ENCODE data around the gene EEF1AKMT2. TPM values are rescaled to one million over a fixed set of nuclear protein-coding genes. Genes with fewer than 3 reads are reported as not detected.

The EEF1AKMT2 gene
- total RNA-seq, 1 experiment from 2014 or later = 18.4 TPM

GRCh38 chr10:124724279-124725027, 67.2 kb downstream of the EEF1AKMT2 start:
- POLR2A ChIA-PET (ENCODE audit: unreplicated experiment) = no interaction called here
- intact Hi-C loops (cut with micrococcal nuclease; ENCODE audit: unreplicated experiment) = no loop called here
- Histone ChIP-seq H2AFZ (no peak overlapping the region), H3K4me1 (replicated peaks; ENCODE audit: insufficient read depth) (no peaks in the 10 kb centered on the region), H3K4me3 (no peak overlapping the region), H3K79me2 (ENCODE audit: low read depth) (no peaks in the 10 kb centered on the region), H3K4me2 (no peak overlapping the region), H3K27me3 (ENCODE audit: insufficient read depth, low read depth) (no peaks in the 10 kb centered on the region), H3K36me3 (ENCODE audit: low read depth) (no peaks in the 10 kb centered on the region), H3K9me3 (ENCODE audit: insufficient read depth, low read depth) (no peaks in the 10 kb centered on the region), H3F3A (ENCODE audit: insufficient read depth, low read depth) (no peaks in the 10 kb centered on the region), H3K27ac (no peak overlapping the region), H4K20me1 (ENCODE audit: insufficient read depth) (no peaks in the 10 kb centered on the region), H3K9me2 (ENCODE audit: insufficient read depth) (no peaks in the 10 kb centered on the region)
- DNase-seq = no peak
- BruUV-seq (replicated peaks) = no TSS peak
- CTCF ChIA-PET = no interaction called here
- TF ChIP-seq EZH2 (IDR thresholded peaks at IDR 0.05; ENCODE audit: low read depth) (no peak), CTCF (conservative IDR thresholded peaks at IDR 0.05) (no peak)

- no TSS peak for BruUV-seq (replicated peaks)
- H4K20me1 ChIP-seq (ENCODE audit: insufficient read depth) = no peaks in the 10 kb centered on the region
- intact Hi-C loops (cut with micrococcal nuclease; ENCODE audit: unreplicated experiment) = no loop called here
- no peaks in the 10 kb centered on the region for H3K36me3 ChIP-seq (ENCODE audit: low read depth)
- H3K9me2 ChIP-seq (ENCODE audit: insufficient read depth) = no peaks in the 10 kb centered on the region
- no peak overlapping the region for H2AFZ ChIP-seq
- CTCF ChIA-PET = no interaction called here
- H3F3A ChIP-seq (ENCODE audit: insufficient read depth, low read depth) = no peaks in the 10 kb centered on the region
- H3K4me2 ChIP-seq = no peak overlapping the region
- no peaks in the 10 kb centered on the region for H3K9me3 ChIP-seq (ENCODE audit: insufficient read depth, low read depth)
- no peak overlapping the region for H3K4me3 ChIP-seq
- DNase-seq = no peak
- TF ChIP-seq EZH2 (IDR thresholded peaks at IDR 0.05; ENCODE audit: low read depth) (no peak), CTCF (conservative IDR thresholded peaks at IDR 0.05) (no peak)
- 0 out of 2 replicates have a peak, but pooled peaks cover 4% of the 10 kb centered on the region for H3K4me1 ChIP-seq (replicated peaks; ENCODE audit: insufficient read depth)
- no peaks in the 10 kb centered on the region for H3K27me3 ChIP-seq (ENCODE audit: insufficient read depth, low read depth)
- POLR2A ChIA-PET (ENCODE audit: unreplicated experiment) = interaction anchor here (0.7 kb wide), 1 partner anchor 1002 kb away, joined by 3 read pairs; no protein-coding TSS in a partner anchor
- no peaks in the 10 kb centered on the region for H3K79me2 ChIP-seq (ENCODE audit: low read depth)
- no peak overlapping the region for H3K27ac ChIP-seq
Observed at GRCh38 chr10:124723826-124724225, 67.9 kb downstream of the EEF1AKMT2 start.

GRCh38 chr10:124722798-124723783, 68.6 kb downstream of the EEF1AKMT2 start:
- H3K4me2 ChIP-seq = no peak overlapping the region
- intact Hi-C loops (cut with micrococcal nuclease; ENCODE audit: unreplicated experiment) = no loop called here
- no peak for DNase-seq
- no TSS peak for BruUV-seq (replicated peaks)
- ChIA-PET POLR2A (ENCODE audit: unreplicated experiment) (interaction anchor here (0.7 kb wide), 1 partner anchor 1003 kb away, joined by 3 read pairs; no protein-coding TSS in a partner anchor), CTCF (no interaction called here)
- no peaks in the 10 kb centered on the region for H3K36me3 ChIP-seq (ENCODE audit: low read depth)
- H3F3A ChIP-seq (ENCODE audit: insufficient read depth, low read depth) = no peaks in the 10 kb centered on the region
- H3K27ac ChIP-seq = no peak overlapping the region
- no peaks in the 10 kb centered on the region for H4K20me1 ChIP-seq (ENCODE audit: insufficient read depth)
- no peak overlapping the region for H2AFZ ChIP-seq
- H3K9me3 ChIP-seq (ENCODE audit: insufficient read depth, low read depth) = no peaks in the 10 kb centered on the region
- H3K4me3 ChIP-seq = no peak overlapping the region
- no peak for TF ChIP-seq EZH2 (IDR thresholded peaks at IDR 0.05; ENCODE audit: low read depth)
- TF ChIP-seq CTCF (conservative IDR thresholded peaks at IDR 0.05) = no peak
- H3K27me3 ChIP-seq (ENCODE audit: insufficient read depth, low read depth) = no peaks in the 10 kb centered on the region
- H3K9me2 ChIP-seq (ENCODE audit: insufficient read depth) = no peaks in the 10 kb centered on the region
- no peaks in the 10 kb centered on the region for H3K79me2 ChIP-seq (ENCODE audit: low read depth)
- H3K4me1 ChIP-seq (replicated peaks; ENCODE audit: insufficient read depth) = peaks cover 11% of the 10 kb centered on the region; the same call in 1 of the 2 replicates

Data from PC-9 (cell line).